Stomach (tissue), 4 donors: Measurements from ENCODE around the gene IFT57.

ENCODE experiments used
- CTCF ChIP-seq, 7 experiments: fragments of 450-650 bp in 4 of 7; fragments of 200-600 bp in 3 of 7; sonication (generic) in 3 of 7; IDR thresholded peaks; one replicate each; pipeline ENCODE4 v1.5.1; 2016 to 2019; ENCODE audit warnings: antibody characterized with exemption in 7 of 7, control low read depth in 2 of 7, mild to moderate bottlenecking in 1 of 7
- EP300 ChIP-seq: sonication (generic); formaldehyde crosslinking; IDR thresholded peaks from one replicate; pipeline ENCODE4 v1.6.1; 2017; ENCODE audit warnings: antibody characterized with exemption
- POLR2A ChIP-seq, 4 donors: fragments of 450-650 bp; IDR thresholded peaks; one replicate each; pipeline ENCODE4 v1.6.1; 2016; ENCODE audit warnings: antibody characterized with exemption in 4 of 4, control low read depth in 2 of 4, mild to moderate bottlenecking in 1 of 4, moderate library complexity in 1 of 4
- POLR2AphosphoS5 ChIP-seq, 3 donors: sonication (generic); formaldehyde crosslinking; IDR thresholded peaks; one replicate each; pipeline ENCODE4 v1.6.1; 2016; ENCODE audit warnings: antibody characterized with exemption in 3 of 3

GRCh38 chr3:108119398-108120104, 102.7 kb downstream of the IFT57 start:
- TF ChIP-seq CTCF (IDR thresholded peaks at IDR 0.05) (no peak), EP300 (no peak), POLR2A (IDR thresholded peaks at IDR 0.05) (no peak), POLR2AphosphoS5 (IDR thresholded peaks at IDR 0.05) (no peak)
